T-helper 17 cell (primary cell): Measurements from ENCODE around the gene KIF26B. TPM values are rescaled to one million over a fixed set of nuclear protein-coding genes. Genes with fewer than 3 reads are reported as not detected.

Experiments
- ATAC-seq: fragments of 150-1000 bp; cut with Tn5 transposase; 2 replicates; pipeline ENCODE4 v1.10.0; 2021; ENCODE audit warnings: mild to moderate bottlenecking, moderate library complexity
- DNase-seq, 3 donors: peaks; one replicate each; pipeline versions ENCODE4 v3.0.0 to v3.0.0-alpha.2; 2020 to 2021
- H3K9me3 ChIP-seq: one replicate; pipeline ENCODE4 v1.7.0; 2013; ENCODE audit warnings: low read length, mild to moderate bottlenecking; ENCODE audit not compliant: control insufficient read depth, poor library complexity, severe bottlenecking
- H3K27ac Mint-ChIP-seq: one replicate; pipeline ENCODE4 v1.8.0; 2022; ENCODE audit warnings: mild to moderate bottlenecking, moderate library complexity, mixed read lengths
- H3K27me3 Mint-ChIP-seq: one replicate; pipeline ENCODE4 v1.8.0; 2022; ENCODE audit warnings: mixed read lengths
- H3K36me3 Mint-ChIP-seq: one replicate; pipeline ENCODE4 v1.8.0; 2022; ENCODE audit warnings: low read depth, mixed read lengths
- H3K4me1 Mint-ChIP-seq: one replicate; pipeline ENCODE4 v1.8.0; 2022; ENCODE audit warnings: mild to moderate bottlenecking, mixed read lengths
- H3K4me3 Mint-ChIP-seq: one replicate; pipeline ENCODE4 v1.8.0; 2022; ENCODE audit warnings: mild to moderate bottlenecking, moderate library complexity, mixed read lengths
- total RNA-seq, 4 donors: library from RNA in 2 of 4; stranded (reverse) in 2 of 4; gene quantifications; one replicate each; pipeline ENCODE4 v1.2.3 and lab custom pipeline; 2022 to 2026

The KIF26B gene
- total RNA-seq, 2 donors from 2014 or later = not detected

DNA sequence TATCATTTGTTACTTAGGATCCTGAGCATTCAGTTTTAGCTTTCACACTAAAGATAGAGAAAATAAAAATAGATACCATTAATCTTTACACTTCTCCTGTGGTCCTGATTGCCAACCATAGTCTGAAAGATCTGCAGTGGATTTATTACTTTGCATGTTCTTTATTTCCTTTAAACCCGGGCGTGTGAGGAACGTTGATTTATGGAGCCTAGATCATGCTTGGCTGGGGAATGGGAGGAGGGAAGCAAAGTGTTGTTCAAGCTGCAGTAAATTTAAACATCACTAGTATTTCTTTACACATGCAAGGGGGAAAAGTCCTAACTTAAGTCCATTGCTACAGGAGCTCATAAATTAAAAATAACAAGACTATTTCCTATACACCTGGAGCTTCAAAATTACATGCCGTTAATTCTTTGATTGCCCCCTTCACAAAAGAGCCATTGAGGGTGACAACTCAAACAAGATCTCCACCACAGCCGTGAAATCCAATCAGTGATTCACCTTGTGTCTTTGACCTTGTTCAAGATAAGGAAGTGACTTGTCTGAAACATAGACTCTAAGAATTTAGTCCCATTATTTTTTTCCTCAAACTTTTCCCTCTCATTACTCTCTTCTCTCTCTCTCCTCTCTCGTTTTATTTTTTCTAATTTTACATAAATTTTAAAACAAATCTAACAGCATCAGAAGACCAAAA, 282.7 kb downstream of the KIF26B start:
- no peaks in the 10 kb centered on the region for H3K4me1 Mint-ChIP-seq
- no peak for ATAC-seq
- H3K27me3 Mint-ChIP-seq = peaks cover 19% of the 10 kb centered on the region
- no peaks in the 10 kb centered on the region for H3K9me3 ChIP-seq
- H3K27ac Mint-ChIP-seq = no peak overlapping the region
- no peaks in the 10 kb centered on the region for H3K36me3 Mint-ChIP-seq
- no peak overlapping the region for H3K4me3 Mint-ChIP-seq
- no peak for DNase-seq

DNA sequence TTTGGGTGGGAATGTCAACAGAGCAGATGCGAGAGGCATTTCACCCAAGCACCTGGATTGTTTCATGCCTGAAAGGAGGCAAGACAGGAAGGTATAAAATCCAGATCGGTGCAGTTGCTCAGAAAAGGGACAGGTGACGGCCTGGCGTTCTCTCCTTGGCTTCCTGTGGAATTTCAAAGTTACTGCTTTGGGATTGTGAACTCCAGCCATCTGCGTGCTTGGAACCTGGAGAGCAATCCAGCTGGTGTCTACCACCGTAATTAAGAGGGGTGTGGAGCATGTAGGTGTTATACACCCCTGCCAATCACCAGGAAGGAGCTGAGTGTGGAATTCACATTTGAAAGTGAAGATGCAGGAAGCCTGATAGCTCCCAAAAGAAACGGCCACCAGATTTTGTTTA, 286.1 kb downstream of the KIF26B start:
- ATAC-seq (no peak), DNase-seq (no peak)
- Mint-ChIP-seq H3K27me3 (peaks cover 12% of the 10 kb centered on the region), H3K4me1 (no peaks in the 10 kb centered on the region), H3K27ac (no peak overlapping the region), H3K36me3 (no peaks in the 10 kb centered on the region), H3K4me3 (no peak overlapping the region)
- H3K9me3 ChIP-seq = no peaks in the 10 kb centered on the region

DNA sequence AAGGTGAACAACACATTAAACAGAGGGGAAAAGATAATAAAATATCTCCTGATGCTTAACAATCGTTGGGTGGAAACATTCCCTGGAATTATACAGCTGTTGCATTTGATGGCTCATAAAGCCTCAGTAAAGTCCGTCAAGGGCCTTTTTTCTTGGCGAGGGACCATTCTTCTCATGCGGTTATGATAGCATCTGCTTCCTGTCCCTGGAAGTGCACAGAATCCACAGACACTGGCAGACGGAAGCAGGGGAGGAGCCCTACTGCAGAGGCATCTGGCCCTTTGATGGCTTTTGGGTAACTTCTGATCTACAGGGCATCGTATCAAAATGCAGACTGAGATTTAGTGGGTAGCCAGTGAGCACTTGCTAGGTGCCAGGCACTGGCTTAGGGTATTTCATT, 286.9 kb downstream of the KIF26B start:
- Mint-ChIP-seq H3K36me3 (no peaks in the 10 kb centered on the region), H3K4me1 (no peaks in the 10 kb centered on the region), H3K27ac (no peak overlapping the region), H3K27me3 (peaks cover 12% of the 10 kb centered on the region), H3K4me3 (no peak overlapping the region)
- ATAC-seq = no peak
- no peak for DNase-seq
- no peaks in the 10 kb centered on the region for H3K9me3 ChIP-seq

DNA sequence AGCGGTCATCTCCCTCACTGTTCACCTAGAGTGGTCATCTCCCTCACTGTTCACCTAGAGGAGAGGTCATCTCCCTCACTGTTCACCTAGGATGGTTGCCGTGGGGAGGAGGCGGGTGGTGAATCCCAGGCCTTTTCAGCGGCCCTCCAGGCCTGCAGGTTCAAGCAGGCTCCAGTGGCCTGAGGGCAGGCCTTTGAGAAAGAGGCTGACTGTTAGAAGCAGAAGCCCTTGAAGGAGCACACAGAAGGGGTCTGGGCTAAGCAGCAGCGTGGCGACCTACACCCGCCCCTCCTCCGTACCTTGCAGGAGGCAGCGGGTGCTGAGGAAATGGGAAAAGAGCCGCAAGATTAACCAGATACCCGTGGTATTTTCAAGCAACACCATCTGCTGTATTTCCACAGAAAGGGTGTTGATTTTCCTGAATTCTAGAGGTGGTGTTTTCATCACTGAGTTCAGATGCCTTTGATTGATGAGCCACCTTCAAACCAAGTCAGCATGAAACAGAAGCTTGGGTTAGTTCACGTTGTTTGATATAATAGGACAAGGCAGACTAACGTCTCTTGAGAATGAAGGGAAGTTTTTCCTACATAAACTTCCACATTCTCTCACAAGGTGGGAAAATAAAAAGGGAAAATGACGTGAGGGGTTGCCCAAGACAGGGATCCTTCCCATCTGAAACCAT, 289.5 kb downstream of the KIF26B start:
- Mint-ChIP-seq H3K27me3 (peaks cover 12% of the 10 kb centered on the region), H3K4me1 (no peaks in the 10 kb centered on the region), H3K36me3 (no peaks in the 10 kb centered on the region), H3K27ac (no peak overlapping the region), H3K4me3 (no peak overlapping the region)
- ATAC-seq (no peak), DNase-seq (no peak)
- no peaks in the 10 kb centered on the region for H3K9me3 ChIP-seq

DNA sequence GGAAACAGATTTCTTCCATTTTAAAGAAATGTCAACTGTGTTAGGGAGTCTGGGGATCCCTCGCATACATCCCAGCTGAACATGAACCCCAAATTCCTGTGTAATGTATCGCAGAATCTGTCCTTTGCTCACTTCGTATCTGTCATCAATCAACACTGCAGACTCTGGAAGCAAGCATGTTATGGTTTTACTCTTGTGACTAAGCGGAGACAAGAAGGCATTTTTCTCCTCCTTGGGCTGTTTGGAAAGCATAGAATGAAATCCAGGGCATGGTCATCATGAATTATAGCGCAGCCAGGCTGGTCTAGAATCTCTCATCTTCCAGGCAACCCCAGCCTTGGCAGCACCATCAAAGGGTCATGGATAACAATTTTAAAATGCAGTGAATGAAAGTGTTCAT, 290.2 kb downstream of the KIF26B start:
- no peak for ATAC-seq
- Mint-ChIP-seq H3K27ac (no peak overlapping the region), H3K36me3 (no peaks in the 10 kb centered on the region), H3K27me3 (peaks cover 7% of the 10 kb centered on the region), H3K4me1 (no peaks in the 10 kb centered on the region), H3K4me3 (no peak overlapping the region)
- DNase-seq = no peak
- no peaks in the 10 kb centered on the region for H3K9me3 ChIP-seq

DNA sequence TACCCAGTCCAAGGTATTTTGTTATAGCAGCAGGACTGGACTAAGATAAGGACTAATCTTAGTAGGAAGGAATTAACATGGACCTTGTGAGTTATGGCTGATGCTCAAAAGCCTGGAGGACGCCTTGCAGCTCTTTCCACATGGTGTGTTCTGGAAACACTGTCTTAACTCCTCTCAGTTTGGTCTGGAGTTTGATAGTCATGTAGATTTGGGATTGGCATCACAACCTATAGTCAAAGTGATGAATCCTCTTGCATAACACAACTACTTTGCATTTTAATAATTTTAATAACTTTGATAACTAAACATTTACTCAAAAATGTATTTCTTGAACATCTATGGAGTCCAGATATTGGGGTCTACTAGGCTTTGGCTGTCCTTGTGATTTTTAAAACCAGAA, 293.7 kb downstream of the KIF26B start:
- no peak overlapping the region for H3K27ac Mint-ChIP-seq
- H3K4me1 Mint-ChIP-seq = no peaks in the 10 kb centered on the region
- H3K4me3 Mint-ChIP-seq = no peak overlapping the region
- ATAC-seq = no peak
- H3K27me3 Mint-ChIP-seq = no peaks in the 10 kb centered on the region
- no peaks in the 10 kb centered on the region for H3K9me3 ChIP-seq
- no peak for DNase-seq
- no peaks in the 10 kb centered on the region for H3K36me3 Mint-ChIP-seq

DNA sequence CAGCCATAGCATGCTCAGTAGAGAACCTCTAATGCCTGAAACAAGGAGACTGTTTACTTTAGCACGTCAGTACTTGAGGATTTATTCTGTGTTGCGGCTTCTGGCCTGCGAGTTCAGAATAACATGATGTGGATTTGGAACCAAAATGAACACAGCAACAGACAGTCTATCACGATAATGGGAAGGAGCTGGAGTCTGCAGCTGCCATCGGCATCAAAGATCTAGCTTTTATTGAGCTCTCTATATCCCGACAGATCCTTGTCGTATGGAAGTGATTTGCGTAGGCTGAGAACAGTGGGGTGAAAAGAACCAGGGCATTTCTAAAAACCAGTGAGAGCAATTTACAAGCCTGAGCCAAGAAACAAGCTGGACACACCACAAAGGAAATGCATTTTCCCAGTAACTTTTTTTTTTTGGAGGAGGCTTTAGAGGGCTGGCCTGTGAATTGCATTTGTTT, 294.2 kb downstream of the KIF26B start:
- Mint-ChIP-seq H3K4me3 (no peak overlapping the region), H3K4me1 (no peaks in the 10 kb centered on the region), H3K27ac (no peak overlapping the region), H3K27me3 (no peaks in the 10 kb centered on the region), H3K36me3 (no peaks in the 10 kb centered on the region)
- no peaks in the 10 kb centered on the region for H3K9me3 ChIP-seq
- no peak for ATAC-seq
- DNase-seq = no peak

DNA sequence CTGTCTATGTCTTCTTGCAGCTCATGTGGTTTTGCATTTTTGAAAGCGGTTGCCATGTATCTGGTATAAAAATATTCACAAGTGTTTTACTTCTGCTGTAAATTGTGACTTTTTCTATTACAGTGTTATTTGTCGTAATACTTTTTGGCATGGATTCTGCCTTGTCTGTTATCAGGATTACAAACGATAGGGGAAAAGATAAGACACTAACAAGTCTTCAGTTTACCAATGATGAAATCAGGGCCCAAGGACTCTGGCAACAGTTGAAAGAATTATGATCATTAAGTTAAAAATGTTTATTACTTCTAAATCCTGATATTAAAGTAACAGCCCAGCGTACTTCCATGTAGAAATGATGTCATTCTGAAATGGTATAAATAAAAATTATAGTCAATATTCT, 298.8 kb downstream of the KIF26B start:
- H3K36me3 Mint-ChIP-seq = no peaks in the 10 kb centered on the region
- no peaks in the 10 kb centered on the region for H3K4me1 Mint-ChIP-seq
- no peak overlapping the region for H3K27ac Mint-ChIP-seq
- no peaks in the 10 kb centered on the region for H3K9me3 ChIP-seq
- H3K27me3 Mint-ChIP-seq = peaks cover 18% of the 10 kb centered on the region
- DNase-seq (no peak), ATAC-seq (no peak)
- no peak overlapping the region for H3K4me3 Mint-ChIP-seq

DNA sequence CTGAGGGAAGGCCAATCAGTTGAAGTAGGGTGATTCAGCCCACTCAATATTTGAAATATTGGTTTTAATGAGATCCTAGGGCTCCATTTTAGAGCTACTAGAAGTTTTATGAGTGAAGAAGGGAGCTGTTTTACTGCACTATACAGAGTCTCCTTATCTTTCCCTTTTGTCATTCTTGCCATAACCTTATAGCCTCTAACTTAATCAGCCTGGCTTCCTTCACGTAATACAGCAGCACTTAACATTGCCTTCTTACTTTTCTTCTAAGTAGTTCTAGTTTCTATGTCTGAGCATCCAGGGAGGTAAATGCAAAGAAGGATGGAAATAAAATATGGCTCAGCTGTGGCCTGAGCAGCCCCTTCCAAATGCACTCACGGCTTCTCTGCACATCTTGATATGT, 299.3 kb downstream of the KIF26B start:
- Mint-ChIP-seq H3K4me3 (no peak overlapping the region), H3K27ac (no peak overlapping the region), H3K4me1 (no peaks in the 10 kb centered on the region), H3K36me3 (no peaks in the 10 kb centered on the region), H3K27me3 (peaks cover 21% of the 10 kb centered on the region)
- DNase-seq (no peak), ATAC-seq (no peak)
- no peaks in the 10 kb centered on the region for H3K9me3 ChIP-seq

DNA sequence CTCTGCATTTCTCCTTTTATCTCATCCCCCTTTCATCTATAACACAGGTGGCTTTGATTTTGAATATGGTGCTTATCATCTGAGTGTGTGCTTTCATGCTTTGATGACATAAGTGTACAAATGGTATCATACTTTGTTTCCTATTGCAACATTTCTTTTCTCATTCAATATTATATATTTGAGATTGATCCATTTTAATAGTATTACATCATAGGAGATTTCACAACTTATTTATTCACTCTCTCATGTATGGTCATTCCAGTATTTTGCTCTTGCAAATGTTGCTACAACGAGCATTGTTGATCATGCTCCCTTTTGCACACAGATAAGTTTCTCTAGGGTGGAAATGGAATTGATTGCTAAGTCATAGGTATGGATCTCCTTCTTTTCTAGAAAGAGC, 302.8 kb downstream of the KIF26B start:
- no peaks in the 10 kb centered on the region for H3K9me3 ChIP-seq
- Mint-ChIP-seq H3K27me3 (peaks cover 42% of the 10 kb centered on the region), H3K27ac (no peak overlapping the region), H3K36me3 (no peaks in the 10 kb centered on the region), H3K4me3 (no peak overlapping the region), H3K4me1 (no peaks in the 10 kb centered on the region)
- DNase-seq (no peak), ATAC-seq (no peak)

DNA sequence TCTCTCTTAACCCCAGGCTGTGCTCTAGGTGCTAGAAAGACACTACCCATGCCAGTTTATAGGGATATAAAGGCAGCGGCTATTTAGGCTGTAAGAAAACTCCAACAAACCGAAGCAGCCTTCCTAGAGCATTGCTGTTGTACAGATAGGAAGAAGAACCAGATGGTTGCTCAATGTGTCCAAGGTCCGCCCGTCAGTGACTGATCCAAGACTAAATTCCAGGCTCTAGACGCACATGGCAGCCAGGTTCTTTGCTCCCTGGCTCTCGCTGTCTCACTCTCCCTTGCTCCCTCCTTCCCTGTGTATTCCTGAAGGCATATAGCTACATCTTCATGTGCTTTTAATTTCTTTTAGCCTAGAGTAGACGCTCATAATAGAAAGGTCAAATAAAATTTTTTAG, 303.4 kb downstream of the KIF26B start:
- ATAC-seq = no peak
- Mint-ChIP-seq H3K27ac (no peak overlapping the region), H3K36me3 (no peaks in the 10 kb centered on the region), H3K27me3 (peaks cover 42% of the 10 kb centered on the region), H3K4me3 (no peak overlapping the region), H3K4me1 (no peaks in the 10 kb centered on the region)
- no peak for DNase-seq
- H3K9me3 ChIP-seq = no peaks in the 10 kb centered on the region

DNA sequence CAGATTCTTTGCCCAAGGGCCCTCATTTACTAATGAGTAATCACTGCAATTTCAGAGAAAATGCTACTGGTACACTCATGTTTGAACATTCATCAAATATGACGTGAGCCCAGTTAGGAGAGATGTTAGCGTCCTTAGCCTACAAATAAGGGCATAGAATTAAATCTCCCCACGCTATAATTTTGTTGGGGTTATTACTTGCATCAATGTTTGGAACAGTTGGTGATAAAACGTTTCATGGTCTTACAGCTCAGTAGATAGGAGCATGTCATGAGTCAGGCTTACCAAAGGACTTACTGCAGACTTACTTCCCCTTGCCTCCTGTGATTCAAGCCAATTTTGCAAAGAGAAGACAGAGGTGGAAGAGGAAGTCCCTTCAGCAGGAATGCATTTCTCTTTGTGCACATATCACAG, 304.0 kb downstream of the KIF26B start:
- no peaks in the 10 kb centered on the region for H3K4me1 Mint-ChIP-seq
- H3K36me3 Mint-ChIP-seq = no peaks in the 10 kb centered on the region
- peak; percentile 33 for ATAC-seq
- H3K27ac Mint-ChIP-seq = no peak overlapping the region
- no peaks in the 10 kb centered on the region for H3K9me3 ChIP-seq
- no peak for DNase-seq
- peaks cover 42% of the 10 kb centered on the region for H3K27me3 Mint-ChIP-seq
- H3K4me3 Mint-ChIP-seq = no peak overlapping the region

DNA sequence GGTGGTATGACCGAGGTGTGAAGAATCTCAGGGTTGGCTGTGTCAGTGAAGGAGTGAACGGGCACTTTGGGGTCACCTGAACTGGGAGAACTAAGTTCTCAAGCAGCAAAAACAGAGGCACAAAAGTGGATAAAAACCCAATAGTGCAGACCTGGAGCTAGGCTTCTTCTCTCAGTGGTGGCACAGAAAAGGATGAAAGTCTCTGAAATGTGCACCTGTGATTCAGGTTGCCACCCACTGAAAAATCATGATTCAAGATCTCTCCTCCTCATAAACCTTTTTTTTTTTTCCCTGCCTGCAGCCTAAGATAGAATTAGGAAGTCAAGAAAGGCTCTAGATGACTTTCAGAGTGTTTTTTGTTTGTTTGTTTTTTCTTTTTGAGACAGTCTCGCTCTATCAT, 304.8 kb downstream of the KIF26B start:
- ATAC-seq = no peak
- peaks cover 42% of the 10 kb centered on the region for H3K27me3 Mint-ChIP-seq

DNA sequence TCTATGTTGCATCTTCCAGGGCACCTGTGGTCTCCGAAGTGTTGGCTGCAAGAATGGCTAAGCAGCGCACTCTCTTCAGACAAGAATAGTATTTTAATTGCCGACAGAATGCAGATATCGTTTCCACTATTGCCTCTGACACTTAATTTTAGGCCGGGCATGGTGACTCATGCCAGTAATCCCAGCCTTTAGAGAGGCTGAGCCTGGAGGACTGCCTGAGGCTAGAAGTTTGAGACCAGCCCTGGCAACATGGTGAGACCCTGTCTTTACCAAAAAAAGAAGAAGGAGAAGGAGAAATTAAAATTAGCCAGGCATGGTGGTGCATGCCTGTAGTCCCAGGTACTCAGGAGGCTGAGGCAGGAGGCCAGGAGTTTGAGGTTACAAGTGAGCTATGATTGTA, 306.9 kb downstream of the KIF26B start:
- Mint-ChIP-seq H3K36me3 (no peaks in the 10 kb centered on the region), H3K4me1 (no peaks in the 10 kb centered on the region), H3K4me3 (no peak overlapping the region), H3K27me3 (peaks cover 33% of the 10 kb centered on the region), H3K27ac (no peak overlapping the region)
- ATAC-seq (no peak), DNase-seq (no peak)
- H3K9me3 ChIP-seq = no peaks in the 10 kb centered on the region

More for the DNA sequence above, 304.8 kb downstream of the KIF26B start:
- Mint-ChIP-seq H3K4me1 (no peaks in the 10 kb centered on the region), H3K4me3 (no peak overlapping the region), H3K36me3 (no peaks in the 10 kb centered on the region), H3K27ac (no peak overlapping the region)
- H3K9me3 ChIP-seq = no peaks in the 10 kb centered on the region
- DNase-seq = no peak
